Stimulated activated CD4-positive, alpha-beta T cell treated with anti-CD3 and anti-CD28 coated beads, Interleukin-15, amount 100 ng/mL, for 24 hours (primary cell): ENCODE results near the gene ADGRG2.
A peak's percentile ranks its signal among the peaks of the same experiment; 100 is the strongest.
"Not testable (repeated sequence)": the region's sequence is repeated elsewhere in the genome, so short reads cannot be mapped to it uniquely, and the experiment has no call there.

Experiments used
- DNase-seq: peaks from one replicate; pipeline ENCODE4 v3.0.0-alpha.2; 2020

The ADGRG2 gene

DNA sequence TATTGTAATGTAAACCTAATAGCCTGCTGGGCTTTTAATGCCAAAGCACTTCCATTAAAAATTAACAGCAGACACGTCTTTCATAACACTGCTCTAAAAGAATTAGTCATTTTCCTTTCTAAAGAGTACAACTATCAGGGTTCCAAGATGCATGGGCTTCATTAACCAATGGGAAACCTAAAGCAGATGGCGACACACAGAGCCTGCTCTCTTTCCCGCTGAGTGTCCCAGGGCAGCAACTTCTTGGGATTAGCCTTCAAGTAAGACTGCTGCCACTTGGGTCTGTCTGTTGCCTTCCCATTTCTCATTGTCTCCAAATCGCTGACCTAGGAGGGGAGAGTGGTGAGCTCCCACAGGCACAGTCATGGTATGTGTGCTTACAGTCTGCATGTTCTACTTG is 124.4 kb downstream of the ADGRG2 start:
- DNase-seq: no peak

DNA sequence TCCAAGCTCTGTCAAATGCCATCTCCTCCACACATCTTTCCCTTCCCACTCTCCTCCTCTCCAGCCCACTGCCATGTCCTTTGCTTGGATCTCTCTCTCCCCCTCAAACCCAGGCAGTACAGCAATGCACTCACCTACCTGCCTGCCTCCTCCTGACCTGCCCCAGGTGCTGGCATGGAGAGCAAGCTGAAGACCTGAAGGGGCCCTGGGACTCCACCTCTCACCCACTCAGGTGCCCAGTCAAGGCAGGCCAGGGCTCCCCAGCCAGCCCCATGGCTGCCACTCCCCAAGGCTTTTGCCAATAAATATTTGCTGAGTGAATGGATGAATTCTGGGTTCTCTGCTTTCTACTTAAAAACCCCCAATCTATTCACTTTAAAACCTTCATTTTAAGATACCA is 125.7 kb downstream of the ADGRG2 start:
- no peak for DNase-seq

DNA sequence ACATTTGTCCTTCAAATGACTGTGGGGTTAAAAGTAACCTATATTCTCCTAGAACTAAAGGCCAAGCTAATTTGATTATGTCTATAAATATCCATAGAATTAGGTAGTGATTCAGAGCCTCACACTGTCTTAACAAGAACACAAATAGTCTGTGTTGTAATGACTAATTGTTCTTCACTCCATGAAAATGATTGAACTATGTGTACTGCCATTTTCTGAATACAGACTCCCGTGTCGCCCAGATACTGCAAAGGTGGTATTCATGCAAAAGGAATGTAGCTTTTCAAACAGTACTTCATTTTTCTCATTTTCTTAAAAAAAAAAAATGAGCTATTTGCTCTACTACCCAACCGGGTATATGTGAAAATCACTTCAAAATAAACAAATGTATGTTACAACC is 127.0 kb downstream of the ADGRG2 start:
- no peak for DNase-seq

DNA sequence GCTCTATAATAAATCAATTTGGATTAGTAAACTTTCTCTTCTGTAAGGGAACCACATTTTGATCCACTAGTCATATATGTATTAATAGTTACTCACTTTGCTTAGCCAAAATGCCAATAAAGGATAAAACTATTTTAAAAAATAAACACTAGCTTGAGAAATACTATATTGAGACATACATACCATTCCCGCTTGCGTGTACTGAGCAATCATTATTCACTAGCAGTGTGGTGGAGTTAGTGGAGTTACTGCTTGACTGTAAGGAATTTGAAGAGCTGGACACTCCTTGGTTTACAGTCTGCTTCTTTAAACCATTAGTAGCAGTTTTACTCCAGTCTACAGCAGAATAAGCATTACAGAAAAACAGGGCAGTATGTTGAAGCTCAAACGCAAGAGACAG is 127.6 kb downstream of the ADGRG2 start:
- no peak for DNase-seq

DNA sequence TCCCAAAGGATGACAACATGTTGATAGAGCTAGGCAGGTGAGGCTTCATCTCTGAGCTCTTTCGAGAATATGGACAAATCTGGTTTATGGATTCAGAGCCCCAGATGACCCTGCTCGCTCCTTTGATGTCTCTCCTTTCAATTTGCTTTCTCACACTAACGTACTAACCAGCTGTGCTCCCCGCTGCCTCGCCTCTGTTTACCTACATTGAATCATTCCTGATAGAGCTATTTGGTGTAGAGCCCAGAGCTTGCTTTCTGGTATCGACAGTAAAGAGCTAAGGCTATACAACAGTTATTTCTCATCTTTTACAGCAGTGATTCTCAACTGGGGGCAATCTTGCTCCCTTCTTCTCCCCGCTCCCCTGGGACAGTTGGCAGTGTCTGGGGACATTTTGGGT is 129.4 kb downstream of the ADGRG2 start:
- DNase-seq: no peak

DNA sequence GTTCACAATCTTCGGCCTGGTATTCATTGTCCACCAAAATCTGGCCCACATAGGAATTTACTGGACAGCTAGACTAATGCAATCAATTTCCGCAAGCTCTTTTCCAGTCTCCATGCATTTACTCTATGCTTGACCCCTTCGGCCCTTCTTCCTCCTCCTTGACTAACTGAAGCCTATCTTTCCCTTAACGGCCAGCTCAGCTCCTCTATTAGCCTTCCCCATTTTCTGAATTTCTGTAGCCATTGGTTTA is 137.2 kb downstream of the ADGRG2 start:
- DNase-seq: no peak

DNA sequence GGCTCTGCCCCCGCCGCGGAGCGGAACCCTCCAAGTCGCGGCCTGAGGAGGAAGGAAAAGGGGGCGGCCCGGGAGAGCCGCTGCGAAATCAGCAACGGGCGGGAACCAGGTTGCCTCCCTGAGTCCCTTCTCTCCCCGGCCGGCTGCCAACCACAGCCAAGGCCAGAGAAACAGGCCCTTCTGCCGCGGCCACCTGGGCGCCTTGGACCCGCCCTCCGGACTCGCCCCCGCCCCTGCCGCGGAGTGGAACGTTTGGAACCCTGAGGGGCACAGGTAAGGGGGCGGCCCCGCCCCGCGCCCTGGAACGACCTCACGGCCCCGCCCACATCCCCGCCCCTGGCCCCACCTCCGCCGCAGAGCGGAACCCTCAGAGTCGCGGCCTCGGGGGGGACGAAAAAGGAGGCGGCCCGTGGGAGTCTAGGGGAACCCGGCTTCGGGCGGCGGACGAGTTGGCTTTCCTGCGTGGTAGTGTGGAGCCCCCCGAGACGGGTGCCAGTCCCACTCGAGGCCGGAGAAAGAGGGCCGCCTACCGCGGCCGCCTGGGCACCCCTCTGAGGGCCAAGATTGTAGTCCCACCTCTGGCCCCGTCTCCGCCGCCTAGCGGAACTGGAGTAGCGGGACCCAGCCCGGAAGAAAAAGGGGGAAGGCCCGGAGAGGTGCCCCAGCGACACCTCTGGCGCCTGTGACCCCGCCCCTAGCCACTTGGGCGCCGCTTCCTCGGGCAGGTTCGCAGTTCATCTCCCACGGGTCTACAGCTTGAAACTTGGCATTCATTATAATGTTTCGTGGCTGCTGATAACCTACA is 137.7 kb downstream of the ADGRG2 start:
- peak; percentile 86 for DNase-seq

DNA sequence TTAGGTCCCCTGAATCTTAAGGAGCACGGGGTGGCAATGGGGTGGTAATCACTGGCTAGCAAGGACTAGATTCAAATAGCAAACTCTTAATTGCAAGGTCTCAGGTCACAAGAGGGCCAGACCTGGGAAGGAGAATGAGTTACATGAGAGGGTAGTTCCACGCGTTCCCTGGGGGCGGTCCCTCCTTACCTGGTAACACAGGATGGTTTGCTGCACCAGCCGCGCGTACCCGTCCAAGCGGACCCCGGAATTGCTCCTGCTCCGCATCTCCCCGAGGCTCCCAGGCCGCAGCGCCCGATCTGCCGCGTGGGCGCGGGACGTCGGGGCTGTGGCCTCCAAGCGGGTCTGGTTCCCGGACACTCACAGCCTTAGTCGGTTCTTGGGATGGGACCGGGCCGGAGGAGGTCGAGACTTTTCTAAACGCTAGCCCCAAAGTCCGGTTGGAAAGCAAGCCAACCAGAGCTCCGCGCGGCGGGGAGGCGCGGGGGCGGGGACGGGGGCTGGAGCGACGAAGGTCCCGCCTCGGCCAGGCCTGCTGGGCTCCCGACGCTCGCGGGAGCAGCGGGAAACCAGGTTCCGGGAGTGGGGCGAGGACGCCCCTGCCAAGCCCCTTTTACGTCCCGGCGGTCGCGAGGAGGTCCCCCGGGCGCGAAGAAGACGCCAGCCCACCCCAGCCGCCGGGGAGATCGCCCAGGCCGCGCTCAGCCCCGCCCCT is 138.4 kb downstream of the ADGRG2 start, which contains the start of gene PHKA2:
Gene PHKA2 (minus strand): TSS at position 449 of the 715 bp plus-strand sequence. CDS start 182 bp downstream, at position 267.
- DNase-seq: peak; percentile 66

DNA sequence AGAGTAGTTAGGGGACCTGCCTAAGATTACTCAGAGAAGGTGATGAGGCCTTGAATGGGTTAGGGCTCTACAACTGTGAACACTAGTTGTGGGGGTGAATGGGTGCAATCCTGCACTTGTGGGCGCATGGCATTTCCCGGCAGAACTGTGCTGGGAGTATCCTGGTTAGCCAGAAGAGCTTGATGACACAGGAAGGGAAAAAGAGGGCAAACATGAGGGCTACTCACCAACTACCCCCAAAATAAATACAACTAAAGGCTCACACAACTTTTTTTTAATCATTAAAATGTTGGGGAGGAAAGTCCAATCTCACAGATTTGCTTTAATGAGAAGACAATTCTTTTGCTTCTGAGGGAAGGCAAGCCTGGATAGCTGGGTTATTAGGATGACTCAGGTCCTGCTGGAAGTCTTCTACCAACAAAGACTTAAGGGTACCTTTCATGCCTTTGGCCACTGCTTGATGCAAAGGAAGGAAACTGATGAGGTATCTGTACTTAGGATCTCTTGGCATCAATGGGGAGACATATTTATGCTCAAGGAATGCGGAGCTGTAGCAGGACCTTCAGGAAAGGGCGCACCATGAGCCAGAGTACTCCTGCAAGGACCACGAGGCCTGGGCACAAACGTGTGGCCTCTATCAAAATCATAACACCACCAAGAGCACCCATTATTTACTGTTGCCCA is 141.0 kb downstream of the ADGRG2 start:
- DNase-seq: no peak

DNA sequence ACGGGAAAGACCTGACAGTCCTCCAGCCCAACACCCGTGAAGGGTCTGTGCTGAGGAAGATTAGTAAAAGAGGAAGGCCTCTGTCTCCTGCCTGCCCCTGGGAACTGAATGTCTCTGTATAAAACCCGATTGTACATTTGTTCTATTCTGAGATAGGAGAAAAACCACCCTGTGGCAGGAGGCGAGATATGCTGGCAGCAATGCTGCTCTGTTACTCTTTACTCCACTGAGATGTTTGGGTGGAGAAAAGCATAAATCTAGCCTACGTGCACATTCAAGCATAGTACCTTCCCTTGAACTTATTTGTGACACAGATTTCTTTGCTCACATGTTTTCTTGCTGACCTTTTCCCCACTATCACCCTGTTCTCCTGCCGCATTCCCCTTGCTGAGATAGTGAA is 142.0 kb downstream of the ADGRG2 start:
- not testable (repeated sequence) for DNase-seq

DNA sequence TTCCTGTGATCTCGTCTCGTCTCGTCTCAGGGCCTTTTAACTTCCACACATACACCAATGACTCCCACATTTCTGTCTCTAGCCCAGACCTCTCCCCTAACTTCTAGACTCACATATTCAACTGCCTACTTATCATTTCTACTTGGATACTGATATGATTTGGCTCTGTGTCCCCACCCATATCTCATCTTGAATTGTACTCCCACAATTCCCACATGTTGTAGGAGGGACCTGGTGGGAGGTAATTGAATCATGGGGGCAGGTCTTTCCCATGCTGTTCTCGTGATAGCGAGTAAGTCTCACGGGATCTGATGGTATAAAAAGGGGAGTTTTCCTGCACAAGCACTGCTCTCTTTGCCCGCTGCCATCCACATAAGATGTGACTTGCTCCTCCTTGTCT is 147.3 kb downstream of the ADGRG2 start:
- no peak for DNase-seq

DNA sequence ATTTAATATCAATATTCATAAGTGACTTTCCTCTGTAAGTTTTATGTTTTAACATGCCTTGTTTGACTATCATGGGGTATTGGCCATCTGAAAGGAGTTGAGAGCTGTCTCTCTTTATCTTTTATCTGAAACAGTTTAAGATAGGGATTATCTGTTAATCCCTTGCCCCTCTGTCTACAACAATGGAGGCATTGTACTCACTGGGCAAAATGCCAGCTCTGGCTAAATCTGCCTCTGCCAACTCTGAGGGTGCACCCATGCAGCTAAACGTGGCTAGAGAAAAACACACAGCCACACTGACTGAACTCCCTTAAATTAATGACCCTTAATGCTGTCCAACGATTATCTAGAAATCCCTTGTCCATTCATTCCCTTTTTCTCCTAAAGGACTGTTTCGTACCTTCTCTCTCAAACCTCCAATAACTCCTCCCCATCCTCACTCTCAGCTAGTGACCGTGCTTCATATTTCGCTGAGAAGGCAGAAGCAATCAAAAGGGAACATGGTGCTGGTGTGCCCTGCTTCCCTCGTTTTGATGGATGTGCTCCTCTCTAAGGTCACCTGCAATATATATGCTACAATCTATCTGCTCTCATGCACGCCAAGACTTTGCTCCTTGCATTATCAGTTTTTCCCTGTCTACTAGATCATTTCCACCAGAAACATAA is 148.6 kb downstream of the ADGRG2 start:
- DNase-seq: no peak

DNA sequence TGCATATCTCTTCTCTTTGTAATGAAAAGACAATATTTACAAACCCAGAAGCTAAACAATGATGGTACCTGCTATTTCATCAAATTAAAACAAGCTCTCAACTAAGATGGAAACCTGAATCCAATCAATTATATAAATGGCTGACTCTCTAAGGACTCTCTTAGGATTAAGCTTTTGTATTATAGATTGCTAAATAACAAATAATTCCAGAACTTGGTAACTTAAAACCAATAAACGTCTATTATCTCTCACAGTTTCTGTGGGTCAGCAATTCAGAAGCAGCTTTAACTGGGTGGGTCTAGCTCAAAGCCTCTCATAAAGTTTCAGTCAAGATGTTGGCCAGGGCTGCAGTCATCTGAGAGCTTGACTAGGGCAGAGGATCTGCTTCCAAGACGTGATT is 150.8 kb downstream of the ADGRG2 start:
- DNase-seq: no peak

DNA sequence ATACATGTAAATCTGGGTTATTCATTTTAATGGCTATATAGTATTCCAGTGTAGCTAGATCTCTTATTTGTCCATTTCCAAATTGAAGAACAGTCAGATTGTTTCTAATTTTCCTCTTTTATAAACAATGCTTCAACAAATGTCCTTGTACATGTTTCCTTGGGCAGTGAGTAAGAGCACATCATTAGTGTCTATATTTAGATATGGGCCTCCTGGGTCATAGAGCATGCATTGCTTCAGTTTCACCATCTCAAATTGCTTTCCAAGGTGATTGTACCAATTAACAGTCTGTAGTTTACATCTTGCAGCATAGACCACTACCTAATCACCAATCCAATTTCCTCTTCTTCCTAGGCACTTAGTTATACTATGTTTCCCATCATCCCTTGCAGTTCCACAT is 151.8 kb downstream of the ADGRG2 start:
- DNase-seq: no peak

DNA sequence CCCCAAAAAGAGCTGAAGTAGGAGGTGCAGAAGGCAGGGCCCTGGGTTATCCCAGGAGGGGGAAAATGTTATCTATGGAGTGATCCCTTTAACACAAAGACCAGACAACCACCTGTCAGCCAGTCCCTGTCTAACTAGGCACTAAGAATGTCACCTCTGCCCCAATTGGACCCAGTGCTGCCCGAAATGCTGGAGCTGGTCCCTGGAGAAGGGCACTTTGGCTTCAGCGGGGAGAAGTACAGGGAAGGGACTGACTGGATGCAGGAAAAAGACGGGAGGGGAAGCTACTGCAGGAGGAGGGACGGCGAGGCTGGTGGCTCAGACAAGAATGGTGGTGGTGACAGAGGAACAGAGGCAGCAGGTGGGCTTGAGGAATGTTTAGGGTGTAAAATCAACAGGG is 155.6 kb downstream of the ADGRG2 start:
- DNase-seq: no peak

DNA sequence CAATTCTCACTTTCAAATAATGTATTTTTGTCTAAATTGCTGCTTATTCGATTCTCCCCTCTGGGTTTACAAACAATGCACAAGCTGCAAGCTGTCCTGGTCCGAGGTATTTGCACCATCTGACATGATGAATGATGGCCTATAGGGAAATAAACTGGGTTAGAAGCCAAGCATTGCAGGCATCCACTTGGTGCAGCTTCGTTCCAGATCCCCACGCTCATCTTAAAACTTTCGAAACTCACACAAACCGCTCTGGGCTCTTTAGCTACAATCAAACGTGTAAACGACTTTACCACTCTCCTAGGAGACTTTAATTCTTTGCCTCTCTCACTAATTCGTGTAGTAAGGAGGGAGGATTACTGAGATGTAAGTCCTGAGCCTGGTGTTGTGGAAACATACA is 157.4 kb downstream of the ADGRG2 start:
- no peak for DNase-seq

DNA sequence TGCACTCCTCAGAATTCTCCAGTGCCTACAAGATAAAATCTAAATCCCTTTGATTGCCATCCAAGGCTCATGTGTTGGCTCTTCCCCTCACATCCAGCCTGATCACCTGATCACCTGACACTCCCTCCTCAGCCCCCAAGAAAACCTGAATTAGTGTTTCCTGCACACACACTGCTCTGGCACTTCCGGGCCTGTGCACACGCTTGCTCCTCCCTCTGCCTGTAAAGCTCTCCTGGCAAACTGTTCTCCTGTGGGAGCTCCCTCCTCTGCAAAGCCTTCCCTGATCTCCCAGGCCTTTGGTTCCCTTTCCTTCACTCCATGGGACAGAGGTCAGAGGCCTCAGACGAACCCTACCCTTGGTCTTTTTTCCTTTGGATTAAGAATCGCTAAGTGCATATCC is 158.2 kb downstream of the ADGRG2 start:
- DNase-seq: no peak

DNA sequence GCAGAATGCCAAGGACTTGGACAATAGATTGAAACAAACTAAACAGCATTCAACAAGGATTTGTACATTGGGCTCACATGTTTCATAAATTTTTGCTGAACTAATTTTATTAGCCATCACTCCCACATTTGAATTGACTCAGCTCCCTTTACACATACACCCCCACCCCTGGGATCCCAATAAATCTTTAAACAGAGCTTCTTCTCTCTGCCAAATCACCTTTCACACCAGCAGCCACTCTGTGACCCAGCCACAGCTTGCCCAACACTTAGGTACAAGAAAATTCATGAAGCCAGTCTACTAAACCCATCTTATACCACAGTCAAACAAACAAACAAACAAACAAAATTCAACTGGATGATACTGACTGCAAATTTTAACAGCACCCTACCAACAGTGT is 159.9 kb downstream of the ADGRG2 start:
- no peak for DNase-seq

DNA sequence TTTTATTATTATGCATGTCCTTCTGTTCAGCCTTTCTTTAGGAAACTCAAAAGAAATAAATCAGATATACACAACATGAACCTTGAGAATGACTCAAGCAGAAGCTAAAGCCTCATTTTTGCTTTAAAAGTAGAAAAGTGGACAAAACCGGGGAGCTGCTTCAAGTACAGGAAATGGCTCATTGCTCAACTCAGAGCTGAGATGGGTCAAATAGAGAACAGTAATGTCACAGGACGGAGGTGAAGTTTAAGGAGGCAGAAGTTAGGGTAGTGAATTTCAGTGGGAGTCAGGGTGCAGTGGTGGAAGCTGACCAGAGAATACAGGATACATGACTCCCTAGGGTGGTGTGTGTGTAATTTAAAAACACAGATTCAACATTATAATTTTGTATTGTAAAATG is 160.6 kb downstream of the ADGRG2 start:
- no peak for DNase-seq

DNA sequence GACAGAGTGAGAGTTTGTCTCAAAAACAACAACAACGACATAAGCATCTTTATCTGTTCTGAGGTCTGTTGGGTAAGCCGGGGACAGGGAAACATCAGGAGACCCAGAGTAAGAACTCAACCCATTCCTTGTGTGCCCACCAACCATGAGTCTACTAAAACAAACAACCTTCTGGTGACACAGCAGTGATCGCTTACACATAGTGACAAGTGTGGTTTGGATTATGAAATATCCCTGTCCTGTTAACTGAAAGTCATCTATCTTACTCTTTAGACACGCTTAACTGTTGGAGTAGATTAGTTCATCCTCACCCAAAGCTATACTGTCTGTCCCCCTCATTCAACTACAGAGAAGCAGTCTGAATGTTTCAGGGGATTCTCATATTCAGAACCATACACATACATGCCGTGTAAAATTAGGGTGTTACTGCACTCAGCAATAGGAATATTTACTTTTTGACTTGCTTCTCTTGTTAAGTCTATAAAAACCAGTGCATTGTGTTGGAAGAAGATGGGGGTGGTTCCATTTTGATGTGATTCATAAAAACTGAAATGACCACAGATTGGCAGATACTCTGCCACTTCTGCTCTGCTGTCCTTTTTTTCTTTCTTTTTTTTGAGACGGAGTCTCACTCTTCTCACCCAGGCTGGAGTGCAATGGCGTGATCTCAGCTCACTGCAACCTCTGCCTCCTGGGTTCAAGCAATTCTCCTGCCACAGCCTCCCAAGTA is 165.8 kb downstream of the ADGRG2 start:
- no peak for DNase-seq

DNA sequence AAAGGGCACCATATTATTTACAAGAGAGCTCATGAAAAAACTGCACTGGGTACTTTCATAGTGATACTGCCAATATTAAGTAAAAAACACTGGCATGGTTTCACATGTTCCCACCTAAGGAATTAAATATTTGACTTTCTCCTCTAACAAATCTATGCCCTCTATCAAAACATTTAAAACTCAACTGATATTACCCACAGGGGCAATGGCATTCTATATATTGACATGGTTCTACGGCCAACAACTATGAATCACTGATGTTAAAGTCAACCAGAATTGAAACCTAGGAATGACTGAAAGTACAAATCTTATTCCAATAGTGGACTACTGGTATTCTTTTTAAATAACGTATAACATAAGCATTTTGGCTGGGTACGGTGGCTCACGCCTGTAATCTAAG is 166.6 kb downstream of the ADGRG2 start:
- DNase-seq: no peak

DNA sequence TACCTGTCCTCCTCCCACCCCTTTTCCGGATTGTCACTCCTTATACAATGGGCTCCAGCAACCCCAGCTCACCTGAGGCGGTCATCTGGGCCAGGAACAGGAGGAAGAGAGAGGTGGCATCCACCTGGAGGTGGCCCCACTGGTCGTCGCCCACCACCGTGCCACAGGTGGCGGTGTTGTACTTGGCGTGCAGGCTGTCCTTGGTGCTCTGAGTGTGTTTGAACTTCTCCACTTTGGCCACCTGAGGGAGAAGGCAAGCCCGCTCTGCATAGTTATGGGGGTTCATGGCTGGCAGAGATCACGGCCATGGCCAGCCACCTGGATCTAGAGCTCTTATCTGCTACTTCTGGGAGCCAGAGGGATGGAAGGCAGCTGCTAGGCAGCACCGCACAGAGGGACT is 171.2 kb downstream of the ADGRG2 start:
- DNase-seq: no peak

DNA sequence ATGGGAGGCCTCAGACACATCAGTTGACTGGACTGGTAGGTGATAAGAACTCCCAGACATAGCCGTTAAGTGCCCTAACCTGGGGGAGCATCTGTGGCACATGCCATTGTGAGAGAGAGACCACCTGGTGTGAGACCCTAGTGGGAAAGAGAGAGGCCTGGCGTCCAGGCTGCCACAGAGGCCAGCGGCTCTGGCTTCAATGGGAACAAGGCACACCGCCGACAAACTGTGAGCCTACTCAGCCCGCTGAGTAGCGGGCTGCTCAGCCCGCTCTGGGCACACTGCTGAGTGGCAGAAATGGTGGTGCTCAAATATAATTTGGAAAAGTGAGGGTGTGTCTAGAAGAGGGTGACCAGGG is 172.3 kb downstream of the ADGRG2 start:
- no peak for DNase-seq
